NCI-H1092 treated with DMSO at 0.1 percent for 48 hours (cell line): ENCODE measurements around the gene ADAMTS3.

Source experiments
- DNase-seq: peaks from one replicate; lab custom pipeline; 2025; lab: John Stamatoyannopoulos, UW

Gene ADAMTS3

DNA sequence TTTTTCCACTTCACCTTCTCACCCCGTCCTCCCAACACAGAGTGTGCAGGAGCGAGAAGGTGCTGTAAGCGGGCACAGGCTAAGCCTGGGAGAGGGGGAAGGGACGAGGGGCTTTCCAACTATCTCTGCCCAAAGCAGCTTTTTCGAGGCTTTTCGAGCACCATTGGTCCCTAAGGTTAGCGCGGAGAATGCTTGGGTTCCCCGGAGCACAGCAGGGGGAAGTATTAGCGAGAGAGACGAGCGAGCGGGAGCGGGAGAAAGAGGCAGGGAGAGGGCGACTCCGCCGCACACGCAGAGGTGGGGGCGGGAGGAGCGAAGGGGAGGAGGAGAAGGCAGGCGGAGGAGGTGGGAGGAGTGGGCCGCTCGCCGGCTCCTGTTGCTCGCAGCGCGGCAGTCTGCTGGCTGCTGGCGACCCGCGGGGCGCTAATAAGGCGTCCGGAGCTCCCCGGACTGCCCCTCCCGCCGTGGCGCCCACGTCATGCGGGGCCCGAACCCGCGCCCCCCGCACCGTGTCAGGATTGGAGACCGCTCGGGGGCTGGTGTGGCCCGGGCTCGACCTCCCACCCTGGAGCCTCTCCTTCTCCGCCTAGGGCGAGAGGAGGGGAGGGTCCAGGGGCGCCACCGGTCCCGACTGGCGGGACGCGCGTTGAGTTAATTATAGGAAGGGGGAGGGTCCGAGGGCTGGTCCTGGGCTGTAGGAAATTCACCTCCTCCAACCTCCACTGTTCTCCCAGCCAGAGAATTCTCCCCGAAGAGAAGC is at the start of gene ADAMTS3:
Gene ADAMTS3 (minus strand): TSS at position 263 of the 760 bp plus-strand sequence. CDS start 459 bp downstream, outside the sequence.
- peak; percentile 6 for DNase-seq

DNA sequence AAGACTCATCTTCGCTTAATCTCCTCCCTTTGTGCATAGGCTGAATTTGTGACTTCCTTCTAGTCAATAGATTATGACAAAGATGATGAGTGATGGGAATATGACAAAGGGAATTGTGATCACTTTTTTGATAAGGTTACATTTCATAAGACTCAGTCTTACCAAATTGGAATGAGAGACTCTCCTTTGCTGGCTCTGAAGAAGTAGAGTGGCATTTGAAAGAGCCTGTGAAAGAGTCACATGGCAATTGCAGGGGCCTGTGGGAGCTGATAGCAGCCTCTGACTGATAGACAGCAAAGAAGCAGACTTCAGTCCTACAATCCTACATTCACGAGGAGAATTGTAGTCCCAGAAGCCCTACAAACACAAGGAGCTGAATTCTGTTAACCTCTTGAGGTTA is 44.9 kb upstream of the ADAMTS3 start:
- no peak for DNase-seq

DNA sequence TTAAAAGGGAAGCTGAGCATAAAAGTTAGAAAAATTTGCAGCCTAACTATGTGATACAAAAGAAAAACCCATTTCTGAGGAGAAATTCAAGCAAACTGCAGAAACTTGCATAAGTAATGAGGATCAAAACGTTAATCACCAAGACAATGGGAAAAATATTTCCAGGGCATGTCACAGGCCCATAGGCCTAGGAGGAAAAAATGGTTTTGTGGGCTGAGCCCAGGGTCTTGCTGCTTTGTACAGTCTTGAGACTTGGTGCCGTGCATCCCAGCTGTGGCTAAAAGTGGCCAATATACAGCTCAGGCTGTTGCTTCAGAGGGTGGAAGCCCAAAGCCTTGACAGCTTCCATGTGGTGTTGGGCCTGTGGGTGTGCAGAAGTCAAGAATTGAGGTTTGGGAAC is 37.7 kb upstream of the ADAMTS3 start:
- no peak for DNase-seq

DNA sequence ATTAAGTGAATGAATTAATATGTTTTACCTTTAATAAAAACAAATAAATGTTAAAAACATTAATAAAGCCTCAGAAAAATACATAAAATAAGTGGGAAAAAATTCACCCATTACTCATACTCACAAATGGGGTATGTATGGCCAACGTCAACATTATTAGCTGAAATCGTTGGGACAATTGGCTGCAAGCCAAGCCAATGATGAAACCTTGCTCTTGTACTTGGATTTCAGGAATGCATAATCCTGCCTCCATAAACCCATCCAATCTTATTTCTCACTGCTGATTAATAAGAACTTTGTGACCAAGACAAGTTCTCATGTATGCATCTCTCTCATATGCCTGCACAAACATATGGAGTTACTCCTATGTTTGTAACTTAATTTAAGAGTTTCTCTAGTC is 35.3 kb upstream of the ADAMTS3 start:
- DNase-seq: no peak

DNA sequence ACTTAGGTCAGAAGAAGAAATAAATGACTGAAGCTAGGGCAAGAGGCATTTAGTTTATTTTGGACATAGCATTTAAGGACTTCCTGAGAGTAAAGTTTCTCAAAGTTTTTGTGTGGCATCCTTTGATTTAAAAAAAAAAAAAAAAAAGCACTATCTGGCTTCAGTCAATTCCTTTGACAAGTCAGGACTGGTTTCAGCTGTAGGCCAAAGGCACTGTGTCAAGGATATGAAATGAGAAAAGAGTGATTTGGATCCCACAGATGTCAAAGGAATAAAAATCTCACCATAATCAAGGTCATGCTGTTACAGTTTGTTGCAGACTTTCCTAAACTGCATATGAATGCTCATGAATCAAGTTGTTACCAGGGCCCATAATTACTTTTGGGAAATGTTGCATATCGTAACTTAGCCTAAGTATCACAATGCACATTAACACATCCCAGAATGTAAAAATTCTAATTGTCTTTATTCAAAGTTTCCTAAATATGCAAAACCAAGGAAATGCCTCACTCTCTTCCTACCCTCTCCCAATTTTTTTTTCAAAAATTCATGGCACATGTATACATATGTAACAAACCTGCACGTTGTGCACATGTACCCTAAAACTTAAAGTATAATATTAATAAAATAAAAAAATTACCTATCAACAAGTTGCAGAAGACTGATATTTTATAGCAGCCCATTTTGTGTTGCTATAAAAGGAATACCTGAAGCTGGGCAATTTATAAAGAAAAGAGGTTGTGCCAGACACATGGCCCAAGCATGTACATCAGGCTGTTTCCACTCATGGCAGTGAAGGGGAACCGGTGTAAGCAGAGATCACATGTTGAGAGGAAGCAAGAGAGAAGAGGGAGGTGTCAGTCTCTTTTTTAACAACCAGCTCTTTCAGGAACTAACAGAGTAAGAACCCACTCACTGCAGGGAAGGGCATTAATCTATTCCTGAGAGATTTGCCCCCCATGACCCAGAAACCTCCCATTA is 33.7 kb upstream of the ADAMTS3 start:
- no peak for DNase-seq

DNA sequence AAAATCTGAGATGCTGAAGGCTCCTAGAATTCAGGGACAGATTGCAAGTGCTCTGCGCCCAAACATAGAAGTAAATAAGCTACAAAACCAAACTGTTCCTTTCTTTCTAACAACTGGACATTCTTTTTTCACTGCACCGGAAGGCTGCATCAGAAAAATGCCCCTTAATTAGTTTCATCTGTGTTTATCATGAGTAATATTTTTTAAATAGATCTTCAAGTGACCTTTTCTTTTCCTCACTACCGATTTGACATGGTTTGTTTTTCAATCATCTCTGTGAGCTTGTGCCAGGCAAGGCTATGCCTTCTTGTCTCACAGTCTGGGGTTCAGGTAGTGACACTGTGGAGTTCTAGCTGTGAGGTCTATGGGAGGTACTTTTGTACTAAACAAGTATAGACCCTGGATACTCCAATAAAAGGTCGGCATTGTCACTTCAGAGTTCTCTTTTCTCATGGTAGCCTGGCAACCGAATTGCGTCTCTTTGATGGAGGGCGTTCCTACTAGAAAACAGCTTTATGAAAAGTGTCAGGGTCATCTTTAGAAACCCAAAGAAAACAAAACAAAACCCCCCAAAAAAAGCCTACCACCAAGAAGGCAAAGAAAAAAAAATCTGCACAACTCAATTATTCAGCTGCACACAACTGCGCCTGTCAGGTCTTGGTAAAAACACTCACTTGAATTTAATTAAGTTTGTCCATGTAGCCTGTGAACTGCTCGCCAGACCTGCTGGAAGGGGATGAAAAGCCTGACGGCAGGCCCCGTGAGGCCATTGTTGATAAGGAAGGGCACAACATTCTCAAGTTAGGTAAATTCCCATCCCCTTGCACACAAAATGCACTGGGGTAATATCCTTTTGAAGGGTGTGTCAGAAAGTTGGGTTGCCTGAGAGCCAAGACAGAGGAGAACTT is 22.8 kb upstream of the ADAMTS3 start:
- no peak for DNase-seq

DNA sequence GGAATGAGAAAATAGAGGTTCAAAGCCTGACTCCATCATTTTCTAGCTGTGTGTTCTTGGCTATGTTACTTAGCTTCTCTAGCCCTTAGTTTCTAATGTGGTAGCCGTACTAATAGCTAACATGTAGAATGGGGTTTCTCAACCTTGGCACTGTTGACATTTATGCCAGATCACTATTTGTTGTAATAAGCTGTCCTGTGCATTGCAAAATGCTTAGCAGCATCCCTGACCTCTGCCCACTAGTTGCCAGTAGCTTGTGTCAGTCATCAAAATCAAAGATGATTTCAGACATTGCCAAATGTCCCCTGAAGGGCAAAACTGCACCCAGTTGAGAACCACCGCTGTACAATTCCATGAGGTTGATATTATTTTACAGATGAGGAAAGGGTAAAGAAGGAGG is 18.3 kb upstream of the ADAMTS3 start:
- no peak for DNase-seq

DNA sequence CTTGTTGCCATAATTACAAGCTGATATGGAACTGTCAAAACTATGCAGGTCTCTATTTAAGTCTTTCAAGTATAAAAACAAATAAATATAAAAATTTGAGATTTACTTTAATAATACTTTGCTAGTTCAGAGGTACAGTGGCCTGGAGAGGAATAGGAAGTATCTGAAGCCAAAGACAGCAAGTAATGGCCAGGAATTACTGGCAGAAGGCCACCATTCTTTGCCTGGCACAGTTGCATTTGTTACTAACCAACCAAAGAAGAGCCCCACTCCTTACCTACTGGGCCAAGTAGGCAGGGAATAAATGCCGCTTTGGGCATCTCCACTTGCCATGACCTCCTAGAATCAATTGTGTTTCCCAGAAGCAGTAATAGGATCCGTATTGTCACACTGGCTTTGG is 13.8 kb upstream of the ADAMTS3 start:
- DNase-seq: no peak

DNA sequence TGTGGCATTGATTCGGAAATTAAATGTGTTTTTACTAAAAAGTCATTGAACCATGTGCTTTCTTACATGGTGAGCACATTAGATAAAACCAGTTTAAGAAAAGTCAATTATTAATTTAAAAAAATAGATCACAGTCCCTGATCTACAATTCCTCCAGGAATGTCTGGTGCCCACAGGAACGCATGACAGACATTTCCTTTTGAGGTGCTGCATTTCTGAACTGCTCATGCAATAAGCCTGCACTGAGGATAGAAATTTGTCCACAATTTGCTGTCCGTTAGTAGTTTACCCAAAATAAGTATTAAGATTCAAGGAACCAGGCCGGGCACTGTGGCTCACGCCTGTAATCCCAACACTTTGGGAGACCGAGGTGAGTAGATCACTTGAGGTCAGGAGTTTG is 8.2 kb upstream of the ADAMTS3 start:
- no peak for DNase-seq

DNA sequence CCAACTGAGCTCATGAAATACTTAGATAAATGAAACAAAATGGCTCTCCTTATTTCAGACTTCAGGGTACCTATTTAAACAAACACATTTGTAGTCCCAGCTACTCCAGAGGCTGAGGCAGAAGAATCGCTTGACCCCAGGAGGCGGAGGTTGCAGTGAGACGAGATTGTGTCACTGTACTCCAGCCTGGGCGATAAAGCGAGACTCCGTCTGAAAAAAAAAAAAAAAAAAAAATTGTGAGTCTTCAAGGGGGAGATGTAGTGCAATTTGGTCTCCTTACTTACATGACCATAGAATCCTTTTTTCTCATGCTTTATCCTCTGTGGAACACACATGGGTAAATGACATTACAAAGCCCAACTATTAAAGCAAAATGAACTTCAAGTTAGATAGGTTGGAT is 2.3 kb upstream of the ADAMTS3 start:
- no peak for DNase-seq

DNA sequence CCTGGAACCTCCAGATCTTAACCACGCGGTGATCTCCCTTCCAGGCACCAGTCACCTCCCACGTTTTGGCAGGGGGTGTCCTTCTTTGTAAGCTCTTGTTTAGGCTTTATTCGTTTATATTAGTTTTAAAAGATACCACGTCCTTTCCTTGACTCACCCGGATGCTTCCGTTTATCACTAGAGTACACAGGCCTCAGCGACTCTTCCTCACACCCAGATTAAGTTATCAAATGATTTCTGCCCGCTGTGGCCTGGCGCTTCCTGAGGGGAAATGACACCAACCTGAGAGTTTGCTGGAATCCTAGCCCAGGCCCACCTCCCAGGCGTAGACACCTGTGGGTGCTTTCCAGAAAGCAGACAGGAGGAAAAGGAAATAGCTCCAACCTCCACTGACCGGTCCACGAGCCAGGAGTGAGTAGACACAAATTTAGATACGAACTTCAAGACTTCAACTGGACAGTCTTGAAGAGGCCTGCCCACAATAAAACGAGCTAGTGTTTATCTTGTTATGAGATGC is 756 bp upstream of the ADAMTS3 start:
- no peak for DNase-seq

DNA sequence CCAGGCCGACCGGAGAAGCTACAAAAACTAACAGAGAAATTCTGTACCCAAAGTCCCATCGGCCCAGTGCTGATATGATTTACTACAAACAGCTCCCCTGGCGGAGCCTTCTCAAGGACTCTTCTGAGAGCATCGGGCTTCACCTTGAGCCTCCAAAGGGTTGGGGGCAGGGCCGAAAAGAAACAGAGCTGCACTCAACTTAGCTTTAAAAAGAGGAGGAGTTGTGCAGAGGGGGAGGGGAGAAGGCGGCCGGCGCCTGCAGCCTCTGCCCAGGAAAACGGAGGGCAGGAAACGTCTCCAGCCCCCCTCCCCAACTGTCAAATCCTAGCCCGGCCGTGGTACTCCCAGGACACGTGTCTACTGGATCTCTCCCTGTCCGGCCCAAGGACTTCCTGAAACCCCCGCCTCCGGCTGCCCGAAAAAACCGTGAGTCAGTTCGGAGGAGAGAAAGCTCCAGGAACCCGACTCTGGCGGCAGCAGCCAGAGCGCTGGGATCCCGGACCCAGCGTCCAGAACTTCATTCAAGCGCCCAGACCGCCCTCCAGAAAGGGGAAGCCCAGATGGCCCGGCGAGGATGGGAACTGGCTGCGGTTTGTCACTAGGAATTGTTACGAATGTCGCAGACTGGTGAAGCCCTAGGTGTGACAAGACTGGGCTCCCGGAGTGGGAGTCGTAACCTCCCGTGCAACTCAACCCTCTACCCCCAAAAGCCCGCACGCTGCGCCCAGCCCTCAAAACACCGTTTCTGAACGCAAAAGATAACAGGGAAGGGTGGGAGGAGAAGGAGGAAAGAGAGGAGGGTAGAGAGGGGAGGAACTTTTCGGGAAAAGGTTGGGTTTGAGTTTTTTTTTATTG is 973 bp downstream of the ADAMTS3 start:
- no peak for DNase-seq

DNA sequence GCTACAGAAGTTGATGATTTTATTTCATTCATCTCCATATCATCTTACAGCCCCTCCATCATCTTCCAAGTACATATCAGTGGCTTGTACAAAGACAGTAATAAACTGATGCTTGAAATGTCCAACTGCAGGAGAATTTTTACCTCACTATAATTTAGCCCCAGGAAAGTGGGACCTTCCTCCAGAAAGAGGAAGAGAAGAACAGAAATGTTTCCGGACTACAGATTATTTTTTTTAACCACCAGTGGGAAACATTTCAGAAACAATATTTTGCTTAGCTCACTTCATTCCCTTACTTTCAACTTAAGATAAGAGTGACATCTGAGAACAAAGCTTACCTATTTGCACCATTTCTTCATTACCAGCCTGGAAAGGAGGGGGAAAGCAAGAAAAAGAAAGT is 2.0 kb downstream of the ADAMTS3 start:
- DNase-seq: no peak

DNA sequence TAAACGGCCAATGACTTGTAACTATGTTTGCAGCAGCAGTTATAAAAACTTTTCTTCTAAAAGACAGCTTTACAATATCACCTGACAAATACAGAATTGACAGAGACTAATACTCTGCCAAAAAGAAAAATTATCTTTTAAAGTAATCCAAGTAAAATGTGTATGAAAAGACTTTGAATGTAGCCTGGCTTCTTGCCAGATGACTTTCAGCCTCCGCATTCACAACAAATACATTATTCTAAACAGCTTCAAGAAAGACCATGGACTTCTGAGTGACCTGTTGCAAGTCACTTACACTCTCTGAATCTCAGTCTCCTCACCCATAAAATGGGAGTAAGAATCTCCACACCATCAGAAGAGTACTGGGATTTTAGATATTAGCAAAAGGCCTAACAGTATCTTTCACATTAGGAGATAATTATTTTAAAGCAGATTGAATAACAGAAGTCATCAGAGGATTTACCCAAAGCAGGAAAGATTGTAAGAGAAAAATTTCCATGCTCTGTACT is 2.5 kb downstream of the ADAMTS3 start:
- no peak for DNase-seq

DNA sequence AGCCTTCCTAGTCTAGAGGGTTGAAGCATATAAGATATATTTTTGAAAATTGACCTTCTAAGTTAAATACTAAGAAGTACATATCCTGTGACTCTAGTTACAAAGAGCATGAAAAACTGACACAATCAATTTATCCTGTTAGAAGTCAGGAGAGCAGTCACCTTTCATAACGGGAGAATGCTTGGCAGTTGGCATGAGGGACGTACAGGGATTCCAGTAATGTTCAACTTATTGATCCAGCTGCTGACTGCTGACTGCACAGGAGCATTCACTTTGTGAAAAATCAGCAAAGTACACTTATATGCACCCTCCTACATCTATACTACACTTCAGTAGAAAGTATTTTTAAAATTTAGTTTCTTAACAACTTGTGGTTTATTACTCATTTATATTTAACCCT is 4.2 kb downstream of the ADAMTS3 start:
- no peak for DNase-seq

DNA sequence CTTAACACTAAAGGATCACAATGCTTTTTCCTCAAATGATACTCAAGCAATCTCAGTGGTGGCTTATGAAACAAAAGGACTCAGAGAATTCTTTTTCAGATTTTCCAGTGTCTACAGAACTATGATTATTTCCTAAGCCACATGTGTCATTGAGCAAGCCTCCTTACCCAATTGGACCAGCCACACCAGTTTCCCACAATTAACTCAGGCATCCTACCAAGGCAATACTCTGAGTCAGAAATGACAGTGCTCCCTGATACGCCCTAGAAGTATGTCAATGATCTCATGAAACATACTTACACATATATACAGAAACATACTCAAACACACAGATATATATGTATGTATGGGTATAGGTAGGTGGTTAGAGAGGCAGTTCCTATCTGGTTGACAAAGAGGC is 4.8 kb downstream of the ADAMTS3 start:
- no peak for DNase-seq

DNA sequence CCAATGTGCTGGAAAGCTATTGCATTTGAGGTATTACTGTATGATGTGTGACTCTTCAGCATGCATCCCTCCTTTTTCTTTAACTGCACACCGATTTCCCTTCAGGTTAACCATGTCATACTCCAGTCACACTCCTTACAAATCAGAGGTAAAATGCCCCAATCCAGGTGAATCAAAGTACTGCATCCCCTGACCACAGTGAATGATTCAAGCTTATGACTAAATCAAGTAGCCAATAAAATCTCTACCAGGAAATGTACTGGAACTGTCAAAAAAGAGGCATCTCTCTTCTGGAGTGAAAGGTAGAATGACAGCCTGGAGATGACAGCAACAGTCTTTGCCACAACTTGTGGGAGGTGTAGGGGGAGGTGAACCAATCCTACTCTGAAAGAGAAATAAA is 10.4 kb downstream of the ADAMTS3 start:
- no peak for DNase-seq

DNA sequence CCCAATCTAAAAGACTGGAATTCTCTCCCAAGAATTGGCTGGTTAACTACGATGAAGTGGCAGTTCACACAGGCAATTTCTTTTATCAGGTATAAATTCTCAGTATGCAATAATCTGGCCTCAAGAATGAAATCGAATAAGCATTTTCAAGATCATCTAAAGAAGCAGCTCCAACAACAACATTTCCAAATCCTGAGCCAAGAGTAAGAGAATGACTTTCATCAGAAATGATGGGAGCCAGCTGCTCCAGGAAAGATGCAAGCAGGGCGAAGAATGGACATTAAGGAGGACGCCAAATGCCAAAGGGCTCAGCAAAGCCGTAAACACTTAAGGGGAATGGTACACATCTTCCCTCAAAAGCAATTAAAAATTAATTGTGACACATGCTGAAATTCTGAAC is 12.0 kb downstream of the ADAMTS3 start:
- no peak for DNase-seq

DNA sequence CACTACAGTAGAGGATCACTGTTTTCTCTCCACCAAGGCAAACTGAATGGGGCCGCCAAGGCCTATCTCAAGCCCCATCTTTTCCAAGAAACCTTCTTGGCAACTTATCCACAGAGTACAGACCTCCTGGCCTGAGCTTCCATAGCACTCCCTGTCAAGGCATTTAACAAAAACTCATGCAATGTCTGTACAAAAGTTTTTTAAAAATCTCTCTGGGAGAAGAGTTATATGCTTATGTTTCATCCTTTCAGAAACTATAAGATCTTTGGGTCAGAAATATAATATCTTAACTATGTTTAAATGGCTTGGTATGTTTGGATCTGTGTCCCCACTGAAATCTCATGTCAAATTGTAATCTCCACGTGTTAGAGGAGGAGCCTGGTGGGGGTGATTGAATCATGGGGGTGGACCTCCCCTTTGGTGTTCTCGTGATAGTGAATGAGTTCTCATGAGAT is 13.6 kb downstream of the ADAMTS3 start:
- DNase-seq: no peak

DNA sequence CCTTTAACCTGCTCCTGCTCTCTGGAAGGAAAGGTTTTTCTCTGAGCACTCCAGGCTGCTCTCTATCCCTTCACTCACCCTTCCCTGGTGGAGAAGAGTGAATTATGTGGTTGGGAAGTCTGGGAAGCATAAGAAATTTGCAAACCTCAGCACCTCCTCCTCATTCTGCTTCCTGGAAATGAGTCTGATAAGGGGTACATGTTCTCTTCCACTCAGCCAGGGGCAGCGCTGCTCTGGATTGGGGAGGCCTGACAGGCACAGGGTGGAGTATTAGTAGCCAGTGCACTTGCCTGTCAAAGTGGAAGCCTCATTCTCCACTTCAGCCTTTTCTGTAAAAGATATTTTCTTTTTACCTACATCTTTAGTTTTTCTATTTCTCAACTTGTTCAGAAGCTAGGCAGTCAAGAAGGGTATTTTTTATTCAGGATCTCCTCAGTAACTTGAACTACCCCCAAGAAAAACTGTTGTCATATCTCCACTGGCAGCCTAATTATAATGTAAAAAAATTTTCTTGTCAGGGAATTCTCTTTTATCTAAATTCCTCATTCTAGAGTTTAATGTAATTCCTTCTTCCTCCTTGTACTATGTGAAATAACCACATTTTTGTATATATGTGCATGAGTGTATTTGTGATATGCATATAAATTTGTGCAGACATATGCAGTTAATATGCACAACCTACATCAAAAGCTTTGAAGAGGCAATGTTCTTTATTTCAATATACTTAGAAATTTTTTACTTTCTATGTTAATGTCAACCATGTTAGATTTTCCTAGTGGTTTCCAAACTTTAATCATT is 15.3 kb downstream of the ADAMTS3 start:
- DNase-seq: no peak
